GM12873 (cell line): Measurements from ENCODE around the gene OR10H4.

Experiments
- TF ChIP-seq, protein P1 (sequence below): IDR thresholded peaks from 2 replicates; pipeline ENCODE4 v1.5.1; 2012; ENCODE audit warnings: low read depth, mild to moderate bottlenecking, moderate library complexity, low read length, control low read depth; ENCODE audit not compliant: insufficient read depth; ENCODE audit errors: missing control alignments

Gene OR10H4

DNA sequence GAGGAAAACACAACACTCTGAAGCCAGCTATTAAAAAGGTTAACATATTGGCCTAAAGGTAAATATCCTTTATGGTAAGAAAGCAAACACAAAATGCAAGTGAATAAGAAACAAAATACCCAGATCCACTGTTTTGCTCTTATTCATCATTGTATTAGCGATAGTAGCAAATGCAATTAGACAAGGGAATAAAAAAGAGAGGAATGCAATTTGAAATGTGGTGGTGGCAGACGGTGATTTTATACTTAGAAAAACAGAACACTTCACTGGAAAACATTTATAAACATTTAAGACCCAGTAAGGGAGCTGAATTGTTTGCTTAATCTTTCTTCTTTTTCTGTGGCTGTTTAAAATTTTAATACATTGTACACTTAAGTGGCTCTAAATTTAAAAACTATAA, 33.7 kb upstream of the OR10H4 start:
- TF ChIP-seq, protein P1, sequence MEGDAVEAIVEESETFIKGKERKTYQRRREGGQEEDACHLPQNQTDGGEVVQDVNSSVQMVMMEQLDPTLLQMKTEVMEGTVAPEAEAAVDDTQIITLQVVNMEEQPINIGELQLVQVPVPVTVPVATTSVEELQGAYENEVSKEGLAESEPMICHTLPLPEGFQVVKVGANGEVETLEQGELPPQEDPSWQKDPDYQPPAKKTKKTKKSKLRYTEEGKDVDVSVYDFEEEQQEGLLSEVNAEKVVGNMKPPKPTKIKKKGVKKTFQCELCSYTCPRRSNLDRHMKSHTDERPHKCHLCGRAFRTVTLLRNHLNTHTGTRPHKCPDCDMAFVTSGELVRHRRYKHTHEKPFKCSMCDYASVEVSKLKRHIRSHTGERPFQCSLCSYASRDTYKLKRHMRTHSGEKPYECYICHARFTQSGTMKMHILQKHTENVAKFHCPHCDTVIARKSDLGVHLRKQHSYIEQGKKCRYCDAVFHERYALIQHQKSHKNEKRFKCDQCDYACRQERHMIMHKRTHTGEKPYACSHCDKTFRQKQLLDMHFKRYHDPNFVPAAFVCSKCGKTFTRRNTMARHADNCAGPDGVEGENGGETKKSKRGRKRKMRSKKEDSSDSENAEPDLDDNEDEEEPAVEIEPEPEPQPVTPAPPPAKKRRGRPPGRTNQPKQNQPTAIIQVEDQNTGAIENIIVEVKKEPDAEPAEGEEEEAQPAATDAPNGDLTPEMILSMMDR = no peak

- TF ChIP-seq, protein P1 = no peak
These were observed 29.6 kb upstream of the OR10H4 start for GRCh38 chr19:15919243-15919642.

- TF ChIP-seq, protein P1 = no peak
These were observed 26.8 kb upstream of the OR10H4 start for GRCh38 chr19:15922021-15922420.

DNA sequence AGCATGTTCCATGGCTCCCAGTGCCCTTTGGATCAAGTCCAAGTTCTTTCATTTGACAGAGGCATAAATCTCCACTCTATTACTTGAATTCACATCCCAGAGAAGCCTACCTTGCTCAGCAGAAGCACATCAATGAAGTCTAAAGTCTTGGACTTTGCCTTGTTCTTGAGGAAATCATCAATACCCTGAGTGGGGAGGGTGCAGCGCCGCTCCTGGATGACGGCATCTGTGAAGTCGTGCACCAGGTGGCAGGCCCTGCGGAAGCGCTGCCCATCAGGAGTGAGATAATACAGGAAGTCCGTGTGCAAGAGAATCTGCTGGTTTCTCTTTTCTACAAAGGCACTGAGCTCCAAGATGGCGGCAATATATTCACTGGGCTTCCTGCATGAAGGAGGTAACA, 25.1 kb upstream of the OR10H4 start:
- TF ChIP-seq, protein P1 = no peak

DNA sequence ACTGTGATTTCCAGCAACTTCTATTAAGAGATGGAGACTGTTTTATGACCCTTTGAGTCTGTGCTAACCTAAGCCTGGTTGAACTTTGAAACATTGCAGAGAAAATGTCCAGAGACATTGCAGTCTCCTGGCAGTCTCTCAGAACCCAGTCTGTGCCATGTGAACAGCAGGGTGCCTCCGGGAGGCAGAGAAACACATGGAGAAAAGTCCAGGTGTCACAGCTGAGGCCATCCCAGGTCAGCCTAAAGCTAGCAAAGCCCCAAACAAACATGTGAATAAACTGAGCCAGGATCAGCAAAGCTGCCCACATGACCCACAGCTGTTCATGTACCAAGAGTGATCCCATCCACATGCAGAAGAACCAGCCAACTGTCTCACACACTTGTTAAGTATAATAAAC, 22.3 kb upstream of the OR10H4 start:
- TF ChIP-seq, protein P1 = no peak

GRCh38 chr19:15928321-15928720, 20.5 kb upstream of the OR10H4 start:
- TF ChIP-seq, protein P1 = no peak

DNA sequence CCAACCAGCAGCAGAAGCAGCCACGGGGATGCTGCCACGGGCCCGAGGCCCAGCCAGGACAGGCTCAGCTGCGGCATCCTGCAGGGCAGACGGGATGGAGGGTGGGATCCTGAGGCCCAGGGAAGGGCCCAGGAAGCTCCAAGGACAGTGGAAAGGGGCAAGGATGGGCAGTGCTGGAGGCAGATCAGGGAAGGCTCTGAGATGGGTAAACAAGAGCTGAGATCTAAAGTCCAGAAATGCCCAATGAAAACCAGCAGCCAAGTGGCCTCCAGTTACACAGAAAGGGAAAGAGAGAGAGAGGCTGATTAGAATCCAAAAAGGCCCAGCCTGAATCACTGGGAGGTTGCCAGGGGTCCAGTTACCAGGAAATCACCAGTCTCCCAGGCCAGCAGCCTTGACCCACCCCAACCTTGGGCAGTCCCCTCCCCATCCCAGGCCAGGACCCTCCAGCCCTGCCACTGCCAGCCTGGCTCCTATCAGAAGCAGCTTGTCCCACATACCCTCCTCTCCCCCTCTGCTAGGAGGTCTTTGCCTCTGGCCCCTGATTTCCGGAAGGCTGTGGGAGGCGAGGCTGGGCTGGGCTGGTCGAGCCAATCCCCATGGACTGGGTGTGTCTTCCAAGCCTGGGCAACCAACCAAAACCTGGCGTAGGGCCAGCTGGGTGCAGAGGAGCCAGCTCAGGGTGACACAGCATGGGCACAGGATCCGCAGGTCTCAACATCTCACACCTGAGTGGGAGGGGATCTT, 14.3 kb upstream of the OR10H4 start, which contains the start of gene CYP4F11:
TSS of gene CYP4F11 (minus strand) at position 198 of the 747 bp plus-strand sequence. CDS start at position 77, 121 bp downstream.
- TF ChIP-seq, protein P1 = no peak
